Mesendoderm (in vitro differentiated cells): ENCODE measurements around the gene FAM78A.

Experiments
- DNase-seq: peaks from one replicate; pipeline ENCODE4 v3.0.0; 2013
- H2AK5ac ChIP-seq: 2 replicates; pipeline ENCODE4 v1.6.1; 2013; ENCODE audit warnings: low read length, inconsistent platforms
- H2BK120ac ChIP-seq: 2 replicates; pipeline ENCODE4 v1.6.1; 2013; ENCODE audit warnings: low read depth, mild to moderate bottlenecking, low read length, moderate library complexity, mixed read lengths
- H2BK15ac ChIP-seq: replicated peaks from 2 replicates; pipeline ENCODE4 v1.6.1; 2013; ENCODE audit warnings: low read depth, mild to moderate bottlenecking, moderate library complexity
- H2BK5ac ChIP-seq: 2 replicates; pipeline ENCODE4 v1.6.1; 2013; ENCODE audit warnings: low read length, inconsistent platforms
- H3K18ac ChIP-seq: 2 replicates; pipeline ENCODE4 v1.6.1; 2013; ENCODE audit warnings: mild to moderate bottlenecking, low read length, mixed read lengths
- H3K23ac ChIP-seq: one replicate; pipeline ENCODE4 v1.6.1; 2013; ENCODE audit warnings: low read length
- H3K27ac ChIP-seq: 2 replicates; pipeline ENCODE4 v1.5.1; 2013; ENCODE audit warnings: low read depth, mild to moderate bottlenecking, inconsistent platforms, low read length, moderate library complexity
- H3K27me3 ChIP-seq: 2 replicates; pipeline ENCODE4 v1.6.1; 2013; ENCODE audit warnings: low read length, control low read depth, mild to moderate bottlenecking, inconsistent platforms; ENCODE audit not compliant: insufficient read depth, poor library complexity
- H3K36me3 ChIP-seq: 2 replicates; pipeline ENCODE4 v1.6.1; 2013; ENCODE audit warnings: low read length, inconsistent platforms; ENCODE audit not compliant: control insufficient read depth, insufficient read depth
- H3K4ac ChIP-seq: one replicate; pipeline ENCODE4 v1.6.1; 2013; ENCODE audit warnings: low read depth, mild to moderate bottlenecking, low read length, moderate library complexity
- H3K4me1 ChIP-seq: 2 replicates; pipeline ENCODE4 v1.6.1; 2013; ENCODE audit warnings: low read depth, low read length, inconsistent platforms; ENCODE audit not compliant: control insufficient read depth
- H3K4me2 ChIP-seq: 2 replicates; pipeline ENCODE4 v1.6.1; 2013; ENCODE audit warnings: low read length
- H3K4me3 ChIP-seq: 2 replicates; pipeline ENCODE4 v1.5.1; 2013; ENCODE audit warnings: mild to moderate bottlenecking, low read length
- H3K56ac ChIP-seq: one replicate; pipeline ENCODE4 v1.6.1; 2013; ENCODE audit warnings: low read length
- H3K79me1 ChIP-seq: 2 replicates; pipeline ENCODE4 v1.6.1; 2013; ENCODE audit warnings: low read length, inconsistent platforms
- H3K79me2 ChIP-seq: 2 replicates; pipeline ENCODE4 v1.6.1; 2013; ENCODE audit warnings: mild to moderate bottlenecking, low read length; ENCODE audit not compliant: control insufficient read depth, insufficient read depth
- H3K9ac ChIP-seq: 2 replicates; pipeline ENCODE4 v1.6.1; 2013; ENCODE audit warnings: low read length, inconsistent platforms
- H4K5ac ChIP-seq: one replicate; pipeline ENCODE4 v1.6.1; 2013; ENCODE audit warnings: low read length
- H4K8ac ChIP-seq: one replicate; pipeline ENCODE4 v1.6.1; 2013; ENCODE audit warnings: low read depth, mild to moderate bottlenecking, control low read depth, low read length, moderate library complexity
- WGBS: extraction: QIAGEN DNeasy Blood & Tissue Kit; methylation state at CpG from one replicate; pipeline ENCODE4 v1.1.7; 2013; ENCODE audit warnings: low lambda C conversion rate, missing lambda C conversion rate; ENCODE audit not compliant: insufficient coverage; ENCODE audit errors: extremely low coverage; 5-methylcytosine and 5-hydroxymethylcytosine counted together

The FAM78A gene

DNA sequence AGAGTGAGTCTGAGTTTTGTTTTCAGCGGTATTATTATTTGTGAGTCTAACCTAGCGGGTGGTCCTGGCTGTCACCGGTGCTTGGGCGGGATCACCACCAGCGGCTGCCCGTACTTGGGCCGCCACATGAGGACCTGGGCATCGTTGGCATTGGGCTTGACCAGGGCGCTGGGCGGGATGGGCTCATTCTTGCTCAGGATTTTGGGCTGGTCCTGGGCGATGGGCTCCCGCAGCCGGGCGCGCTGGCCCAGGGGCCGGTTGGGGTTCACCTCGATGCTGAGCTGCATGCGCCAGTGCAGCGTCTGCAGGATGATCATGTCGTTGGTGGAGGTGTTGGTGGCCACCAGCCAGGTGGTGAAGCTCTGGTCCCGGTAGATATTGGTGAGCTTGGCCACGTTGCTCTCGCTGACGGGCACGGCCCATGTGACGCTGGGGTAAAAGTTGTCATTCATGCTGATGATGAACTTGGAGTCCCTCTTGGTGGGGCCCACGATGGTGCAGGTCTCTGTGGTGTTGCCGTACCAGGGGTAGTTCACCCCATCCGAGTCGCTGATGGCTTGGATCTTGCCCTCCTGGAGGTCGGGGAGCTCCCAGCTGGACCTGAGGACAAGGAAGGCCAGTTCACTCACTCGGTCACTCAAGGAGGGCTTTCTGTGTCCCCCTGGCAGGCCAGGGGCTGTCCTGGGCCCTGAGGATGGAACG lies 15.4 kb downstream of the FAM78A start:
- H3K27ac ChIP-seq, result no peak overlapping the region
- H2BK5ac ChIP-seq, result no peak overlapping the region
- H2BK120ac ChIP-seq, result no peak overlapping the region
- H2AK5ac ChIP-seq, result no peak overlapping the region
- no peak overlapping the region for H3K9ac ChIP-seq
- no peak overlapping the region for H4K8ac ChIP-seq
- H3K23ac ChIP-seq, result no peak overlapping the region
- WGBS, result no CpG with 5 or more reads among the region's 33 CpGs
- no peak overlapping the region for H3K4me2 ChIP-seq
- H3K4ac ChIP-seq, result no peak overlapping the region
- no peak overlapping the region for H3K4me3 ChIP-seq
- H2BK15ac ChIP-seq, result no peak overlapping the region
- H3K79me2 ChIP-seq, result no peaks in the 10 kb centered on the region
- no peaks in the 10 kb centered on the region for H3K79me1 ChIP-seq
- no peak for DNase-seq
- no peaks in the 10 kb centered on the region for H3K4me1 ChIP-seq
- no peak overlapping the region for H3K18ac ChIP-seq
- no peaks in the 10 kb centered on the region for H3K36me3 ChIP-seq
- H3K27me3 ChIP-seq, result no peaks in the 10 kb centered on the region
- no peak overlapping the region for H3K56ac ChIP-seq
- H4K5ac ChIP-seq, result no peak overlapping the region

DNA sequence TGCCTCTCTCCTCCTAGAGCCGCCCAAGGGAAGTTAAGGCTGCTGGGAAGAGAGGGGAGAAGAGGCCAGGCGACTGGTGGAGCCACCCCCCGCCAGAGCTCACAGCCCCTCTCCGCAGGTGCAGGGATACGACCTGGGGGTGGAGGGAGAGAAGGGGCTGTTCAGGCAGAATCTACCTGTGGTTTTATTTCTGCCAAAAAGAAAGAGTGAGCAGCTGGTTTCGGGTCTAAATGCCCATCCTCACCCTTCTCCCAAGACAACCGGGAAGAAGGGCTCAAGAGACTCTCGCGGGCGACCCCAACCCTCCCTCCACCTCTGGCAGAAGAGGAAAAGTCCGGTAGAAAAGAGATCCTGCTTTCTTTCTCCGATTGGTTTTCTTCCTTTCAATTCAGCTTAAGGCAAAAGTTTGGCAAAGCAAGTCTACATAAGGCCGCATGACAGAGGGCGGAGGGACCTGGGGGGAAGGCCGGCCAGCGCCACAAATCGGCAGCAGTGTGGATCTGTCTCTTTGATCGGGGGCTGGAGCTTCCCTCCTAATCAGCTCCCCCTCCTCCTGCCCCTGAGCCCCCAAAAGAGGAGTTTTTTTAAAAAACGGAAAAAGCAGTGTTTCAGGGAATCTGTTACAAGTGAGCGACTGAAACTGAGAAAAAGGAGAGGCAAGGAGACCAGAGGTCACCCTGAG lies 16.3 kb downstream of the FAM78A start:
- no peak overlapping the region for H3K18ac ChIP-seq
- no peak overlapping the region for H2AK5ac ChIP-seq
- no peak overlapping the region for H4K5ac ChIP-seq
- H3K79me1 ChIP-seq, result no peaks in the 10 kb centered on the region
- no peak overlapping the region for H2BK15ac ChIP-seq
- no peak overlapping the region for H3K4me2 ChIP-seq
- no peaks in the 10 kb centered on the region for H3K27me3 ChIP-seq
- no CpG with 5 or more reads among the region's 20 CpGs for WGBS
- no peak overlapping the region for H3K4me3 ChIP-seq
- H3K4ac ChIP-seq, result no peak overlapping the region
- H4K8ac ChIP-seq, result no peak overlapping the region
- no peak overlapping the region for H3K9ac ChIP-seq
- no peak overlapping the region for H3K56ac ChIP-seq
- no peaks in the 10 kb centered on the region for H3K4me1 ChIP-seq
- no peak overlapping the region for H3K23ac ChIP-seq
- no peaks in the 10 kb centered on the region for H3K36me3 ChIP-seq
- H2BK5ac ChIP-seq, result no peak overlapping the region
- no peak overlapping the region for H3K27ac ChIP-seq
- no peak overlapping the region for H2BK120ac ChIP-seq
- no peak for DNase-seq
- H3K79me2 ChIP-seq, result no peaks in the 10 kb centered on the region

DNA sequence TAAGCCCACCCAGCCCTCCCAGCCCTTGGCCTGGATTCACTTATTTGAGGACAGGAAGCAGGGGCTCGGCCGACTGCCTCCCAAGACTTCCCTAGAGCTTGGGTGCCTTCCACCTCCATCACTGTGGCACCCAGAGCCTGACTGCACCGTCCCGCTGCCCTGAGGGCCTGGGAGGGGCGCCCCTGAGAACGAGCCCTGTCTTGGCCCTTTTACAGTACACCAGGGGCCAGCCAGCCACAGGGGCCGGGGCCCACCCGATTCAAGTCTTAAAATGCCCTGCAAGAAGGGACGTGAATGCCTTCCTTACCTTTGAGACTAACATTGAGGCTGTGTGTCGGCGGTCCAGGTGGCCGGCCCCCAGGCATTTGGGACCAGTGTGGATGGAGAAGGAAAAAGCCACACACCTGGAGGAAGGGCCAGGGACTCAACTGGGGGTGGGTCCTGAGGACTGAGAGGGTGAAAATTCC lies 16.8 kb downstream of the FAM78A start:
- no peak overlapping the region for H3K4me2 ChIP-seq
- H3K79me2 ChIP-seq, result no peaks in the 10 kb centered on the region
- H3K36me3 ChIP-seq, result no peaks in the 10 kb centered on the region
- H3K27ac ChIP-seq, result no peak overlapping the region
- H4K8ac ChIP-seq, result no peak overlapping the region
- H3K27me3 ChIP-seq, result no peaks in the 10 kb centered on the region
- H3K9ac ChIP-seq, result no peak overlapping the region
- no peak overlapping the region for H2AK5ac ChIP-seq
- H4K5ac ChIP-seq, result no peak overlapping the region
- DNase-seq, result no peak
- H2BK120ac ChIP-seq, result no peak overlapping the region
- H3K4me1 ChIP-seq, result no peaks in the 10 kb centered on the region
- H3K4ac ChIP-seq, result no peak overlapping the region
- H3K4me3 ChIP-seq, result no peak overlapping the region
- H2BK5ac ChIP-seq, result no peak overlapping the region
- H3K18ac ChIP-seq, result no peak overlapping the region
- WGBS, result no CpG with 5 or more reads among the region's 12 CpGs
- H2BK15ac ChIP-seq, result no peak overlapping the region
- no peaks in the 10 kb centered on the region for H3K79me1 ChIP-seq
- no peak overlapping the region for H3K23ac ChIP-seq
- no peak overlapping the region for H3K56ac ChIP-seq

DNA sequence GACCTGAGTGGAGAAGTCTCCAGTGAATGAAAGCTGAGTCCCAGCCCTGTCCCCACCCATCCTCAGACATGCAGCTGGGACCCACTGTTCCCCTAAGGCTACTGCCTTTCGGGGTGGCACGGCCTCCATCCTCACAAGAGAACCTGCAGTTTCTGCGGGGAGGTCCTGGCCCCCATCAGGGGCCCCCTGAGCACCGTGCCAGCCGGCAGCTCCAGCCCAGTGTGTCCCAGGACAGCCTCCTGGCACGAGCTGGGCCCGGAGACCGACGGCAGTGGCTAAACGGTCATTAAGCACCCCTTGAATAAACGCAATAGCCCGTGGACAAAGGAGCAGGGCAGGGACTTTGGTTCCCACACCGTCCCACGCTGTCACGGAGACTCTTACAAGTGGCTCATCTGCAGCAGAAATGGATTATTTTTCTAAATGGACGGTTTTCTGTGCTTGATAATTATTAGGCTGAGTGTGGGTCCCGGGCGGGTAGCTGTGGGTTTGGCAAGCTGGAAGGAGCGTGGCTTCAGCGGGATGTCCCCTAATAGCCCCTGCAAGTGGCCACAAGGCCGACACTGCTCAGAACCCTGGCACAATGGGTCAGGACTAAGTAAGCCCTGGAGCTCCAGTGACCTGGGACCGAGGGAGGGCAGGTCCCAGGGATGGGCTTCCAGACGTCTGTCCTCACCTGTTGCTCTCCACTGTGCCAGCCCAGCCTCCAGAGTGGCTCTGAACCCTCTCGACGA lies 17.4 kb downstream of the FAM78A start:
- Histone ChIP-seq H2BK120ac (no peak overlapping the region), H3K9ac (no peak overlapping the region), H3K56ac (no peak overlapping the region), H3K18ac (no peak overlapping the region), H3K23ac (no peak overlapping the region), H3K4me2 (no peak overlapping the region), H3K4me1 (no peaks in the 10 kb centered on the region), H2BK15ac (no peak overlapping the region), H3K79me2 (no peaks in the 10 kb centered on the region), H2BK5ac (no peak overlapping the region), H3K36me3 (no peaks in the 10 kb centered on the region), H4K8ac (no peak overlapping the region), H3K4ac (no peak overlapping the region), H4K5ac (no peak overlapping the region), H3K79me1 (no peaks in the 10 kb centered on the region), H2AK5ac (no peak overlapping the region), H3K27ac (no peak overlapping the region), H3K27me3 (no peaks in the 10 kb centered on the region), H3K4me3 (no peak overlapping the region)
- DNase-seq, result no peak
- no CpG with 5 or more reads among the region's 25 CpGs for WGBS

DNA sequence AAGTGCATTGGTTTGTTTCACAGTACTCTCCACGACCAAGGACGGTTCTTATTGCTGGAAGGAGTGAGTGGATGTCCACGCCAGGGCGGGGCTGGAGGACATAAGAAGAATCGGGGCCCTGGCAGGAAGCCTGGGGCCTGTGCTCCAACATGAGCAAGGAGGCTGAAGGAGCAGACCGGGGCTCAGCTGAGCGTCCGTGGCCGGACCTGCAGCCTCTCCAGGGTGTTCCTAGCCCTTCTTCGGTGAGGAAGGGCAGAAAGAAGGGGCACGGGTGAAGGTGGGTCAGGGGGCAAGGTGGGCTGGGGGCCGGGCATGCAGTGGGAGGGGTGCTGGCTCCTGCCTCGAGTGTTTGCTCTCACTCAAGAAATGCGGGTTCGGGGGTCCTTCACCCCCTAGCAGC lies 18.1 kb downstream of the FAM78A start:
- Histone ChIP-seq H4K5ac (no peak overlapping the region), H3K36me3 (no peaks in the 10 kb centered on the region), H3K4me2 (no peak overlapping the region), H3K27ac (no peak overlapping the region), H2BK5ac (no peak overlapping the region), H2AK5ac (no peak overlapping the region), H2BK15ac (no peak overlapping the region), H3K79me2 (no peaks in the 10 kb centered on the region), H3K23ac (no peak overlapping the region), H3K4ac (no peak overlapping the region), H3K4me3 (no peak overlapping the region), H3K4me1 (no peaks in the 10 kb centered on the region), H4K8ac (no peak overlapping the region), H3K9ac (no peak overlapping the region), H3K18ac (no peak overlapping the region), H2BK120ac (no peak overlapping the region), H3K27me3 (no peaks in the 10 kb centered on the region), H3K79me1 (no peaks in the 10 kb centered on the region), H3K56ac (no peak overlapping the region)
- no peak for DNase-seq
- WGBS, result no CpG with 5 or more reads among the region's 15 CpGs
